Activated CD8-positive, alpha-beta T cell treated with anti-CD3 and anti-CD28 coated beads, Interleukin-2, amount 10 ng/mL, durations not matched to agents 7 days and 5 days (primary cell): ENCODE data around the gene TLE3. TPM values are rescaled to one million over a fixed set of nuclear protein-coding genes. Genes with fewer than 3 reads are reported as not detected.

Source experiments
- ATAC-seq: fragments of 150-1000 bp; cut with Tn5 transposase; one replicate; pipeline ENCODE4 v1.10.0; 2021; ENCODE audit warnings: moderate library complexity
- CTCF ChIA-PET: fragments of 350-600 bp; sonication (Branson Sonifier 250); formaldehyde crosslinking; loops from one replicate; lab custom pipeline; 2021; ENCODE audit warnings: antibody characterized with exemption; lab: Charles Lee
- POLR2A ChIA-PET: fragments of 350-600 bp; sonication (Branson Sonifier 250); formaldehyde crosslinking; loops from one replicate; lab custom pipeline; 2021; ENCODE audit warnings: antibody characterized with exemption; lab: Charles Lee
- DNase-seq: peaks from one replicate; pipeline ENCODE4 v3.0.0-alpha.2; 2020
- H3K27ac Mint-ChIP-seq: one replicate; pipeline ENCODE4 v1.8.0; 2021; ENCODE audit warnings: mild to moderate bottlenecking, mixed read lengths
- H3K27me3 Mint-ChIP-seq: one replicate; pipeline ENCODE4 v1.8.0; 2021; ENCODE audit warnings: low read depth, mixed read lengths
- H3K36me3 Mint-ChIP-seq: one replicate; pipeline ENCODE4 v1.8.0; 2021; ENCODE audit warnings: low read depth, mixed read lengths
- H3K4me1 Mint-ChIP-seq: one replicate; pipeline ENCODE4 v1.8.0; 2021; ENCODE audit warnings: low read depth, mixed read lengths
- H3K4me3 Mint-ChIP-seq: one replicate; pipeline ENCODE4 v1.8.0; 2021; ENCODE audit warnings: mild to moderate bottlenecking, mixed read lengths
- H3K9me3 Mint-ChIP-seq: one replicate; pipeline ENCODE4 v1.8.0; 2022; ENCODE audit warnings: mixed read lengths; ENCODE audit not compliant: insufficient read depth
- total RNA-seq, 2 experiments: library from RNA; stranded (reverse); gene quantifications; one replicate each; pipeline ENCODE4 v1.2.3, GENCODE V29; 2021

TLE3 gene
- total RNA-seq, 2 experiments from 2014 or later, result 64.0 to 71.1 TPM

DNA sequence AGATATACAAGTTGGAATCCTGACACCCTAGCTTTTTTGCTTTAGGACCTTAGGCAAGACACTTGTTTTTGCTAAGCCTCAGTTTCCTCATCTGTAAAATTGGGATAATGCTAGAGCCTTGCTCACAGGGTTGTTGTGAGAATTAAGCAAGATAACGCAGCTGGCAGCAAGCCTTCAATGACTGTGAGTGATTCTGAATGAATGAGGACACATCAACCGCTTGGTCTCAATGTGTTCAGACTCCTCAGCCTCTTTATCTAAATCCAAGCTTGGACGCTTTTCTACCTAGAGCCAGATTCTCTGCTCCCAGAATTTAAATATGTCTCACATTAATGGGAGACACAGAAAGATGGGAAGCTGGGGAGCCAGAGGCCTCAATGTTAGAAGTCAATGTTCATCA, 11.8 kb upstream of the TLE3 start:
- ChIA-PET CTCF (interaction anchor here (1.3 kb wide), 1 partner anchor 357 kb away, joined by 5 read pairs; no protein-coding TSS in a partner anchor), POLR2A (no interaction called here)
- peaks cover 3% of the 10 kb centered on the region for H3K4me1 Mint-ChIP-seq
- no peaks in the 10 kb centered on the region for H3K9me3 Mint-ChIP-seq
- no peaks in the 10 kb centered on the region for H3K36me3 Mint-ChIP-seq
- ATAC-seq, result no peak
- DNase-seq, result no peak
- H3K4me3 Mint-ChIP-seq, result no peak overlapping the region
- no peak overlapping the region for H3K27ac Mint-ChIP-seq
- peaks cover 41% of the 10 kb centered on the region for H3K27me3 Mint-ChIP-seq

DNA sequence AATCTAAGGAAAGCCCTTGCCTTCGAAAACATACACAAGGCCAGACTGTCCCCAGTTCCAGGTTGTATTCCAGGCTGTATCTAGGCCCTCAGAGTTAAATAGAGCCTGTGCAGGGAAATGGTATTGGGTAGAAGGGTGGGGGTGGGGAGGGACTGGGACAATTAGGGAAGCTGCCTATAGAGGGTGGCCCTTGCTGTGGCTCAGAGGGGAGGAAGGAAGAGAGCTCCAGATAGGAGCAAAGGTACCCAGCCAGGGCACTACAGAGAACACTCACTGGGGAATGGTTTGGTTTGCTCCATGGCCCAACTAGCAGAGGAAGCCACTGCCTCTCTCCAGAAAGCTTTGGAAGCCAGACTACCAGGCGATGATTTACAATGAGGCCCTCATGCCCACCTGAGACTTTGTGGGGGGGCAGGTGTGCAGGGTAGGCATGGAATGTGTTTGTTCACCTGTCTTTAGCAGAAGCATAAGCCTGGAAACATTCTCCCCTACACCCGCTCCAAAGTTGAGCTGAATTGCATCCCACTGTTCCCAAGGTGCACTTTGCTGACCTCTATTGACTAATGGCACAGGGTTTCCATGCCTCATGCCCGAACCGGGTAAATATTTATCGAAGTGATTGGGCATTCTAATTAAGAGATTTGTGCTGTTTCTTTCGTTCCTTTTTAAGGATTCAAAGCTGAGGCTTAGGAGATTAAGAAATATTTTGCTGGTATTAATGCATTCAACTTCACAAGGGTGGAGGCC, 6.3 kb upstream of the TLE3 start:
- H3K9me3 Mint-ChIP-seq, result no peaks in the 10 kb centered on the region
- H3K36me3 Mint-ChIP-seq, result no peaks in the 10 kb centered on the region
- H3K4me3 Mint-ChIP-seq, result no peak overlapping the region
- ChIA-PET POLR2A (no interaction called here), CTCF (interaction anchor here (0.6 to 3.1 kb wide), 3 partner anchors 363 to 629 kb away, joined by 3 to 7 read pairs (median 4); no protein-coding TSS in a partner anchor)
- H3K27me3 Mint-ChIP-seq, result peaks cover 28% of the 10 kb centered on the region
- no peak overlapping the region for H3K27ac Mint-ChIP-seq
- DNase-seq (no peak), ATAC-seq (no peak)
- H3K4me1 Mint-ChIP-seq, result peaks cover 49% of the 10 kb centered on the region

DNA sequence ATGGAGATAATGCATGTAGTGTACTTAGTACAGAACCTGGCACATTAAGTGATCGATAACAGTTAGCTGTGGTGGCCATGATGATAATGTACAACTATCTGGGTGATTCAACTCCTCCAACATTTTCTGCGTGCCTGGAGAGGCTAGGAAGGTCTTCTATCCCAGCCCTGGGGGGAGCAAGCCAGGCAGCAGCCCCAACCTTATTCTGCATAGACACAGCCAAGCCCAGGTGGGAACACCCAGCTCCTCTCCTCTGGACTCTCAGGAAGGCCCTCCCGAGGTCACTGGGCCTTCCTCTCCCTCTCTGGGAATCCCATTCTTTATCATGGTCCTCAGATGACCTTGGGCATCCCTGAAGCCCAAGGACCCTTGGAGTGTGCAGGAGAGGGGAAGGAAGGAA, 5.1 kb upstream of the TLE3 start:
- Mint-ChIP-seq H3K27ac (no peak overlapping the region), H3K36me3 (no peaks in the 10 kb centered on the region), H3K4me3 (peak overlapping the region; percentile 24), H3K9me3 (no peaks in the 10 kb centered on the region), H3K27me3 (peaks cover 23% of the 10 kb centered on the region), H3K4me1 (peaks cover 55% of the 10 kb centered on the region)
- ATAC-seq, result no peak
- DNase-seq, result no peak
- ChIA-PET CTCF (interaction anchor here (1.0 to 3.1 kb wide), 3 partner anchors 365 to 639 kb away, joined by 3 to 7 read pairs (median 4); no protein-coding TSS in a partner anchor), POLR2A (no interaction called here)

DNA sequence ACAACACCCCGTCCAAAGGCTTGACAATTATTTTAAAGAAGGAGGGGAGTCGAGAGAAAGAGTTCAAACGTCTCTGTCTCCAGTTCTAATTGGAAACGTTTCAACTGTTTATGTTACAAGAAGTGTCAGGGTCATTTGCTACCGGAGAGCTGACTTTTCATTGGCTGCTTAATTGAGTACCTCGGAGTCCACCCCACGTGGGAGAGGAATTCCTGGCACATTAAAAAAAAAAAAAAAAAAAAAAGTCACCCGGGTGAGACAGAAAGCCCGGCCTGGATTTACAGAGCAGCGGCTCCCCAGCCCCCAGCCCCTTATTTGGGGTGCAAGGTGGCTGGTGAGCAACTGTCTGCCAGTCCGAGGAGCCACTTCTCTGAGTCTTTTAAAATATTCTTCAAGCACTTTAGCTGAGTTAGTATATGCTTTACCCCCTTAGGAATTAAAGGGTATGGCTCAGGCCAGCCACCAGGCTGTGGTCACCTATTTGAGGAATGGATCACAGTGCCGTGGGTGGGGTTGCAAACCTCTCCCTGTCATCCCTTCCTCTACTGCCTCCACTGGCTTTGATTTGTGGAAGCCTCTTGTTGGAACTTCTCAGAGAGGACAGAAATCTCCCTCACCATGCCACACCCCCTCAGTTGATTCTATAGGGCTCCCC, 3.9 kb upstream of the TLE3 start:
- Mint-ChIP-seq H3K4me3 (no peak overlapping the region), H3K27ac (no peak overlapping the region), H3K4me1 (peaks cover 55% of the 10 kb centered on the region), H3K27me3 (peaks cover 14% of the 10 kb centered on the region), H3K9me3 (no peaks in the 10 kb centered on the region), H3K36me3 (peaks cover 2% of the 10 kb centered on the region)
- DNase-seq, result no peak
- ChIA-PET CTCF (interaction anchor here (0.9 to 3.1 kb wide), 8 partner anchors 350 to 626 kb away, joined by 3 to 13 read pairs (median 4); no protein-coding TSS in a partner anchor), POLR2A (no interaction called here)
- no peak for ATAC-seq

DNA sequence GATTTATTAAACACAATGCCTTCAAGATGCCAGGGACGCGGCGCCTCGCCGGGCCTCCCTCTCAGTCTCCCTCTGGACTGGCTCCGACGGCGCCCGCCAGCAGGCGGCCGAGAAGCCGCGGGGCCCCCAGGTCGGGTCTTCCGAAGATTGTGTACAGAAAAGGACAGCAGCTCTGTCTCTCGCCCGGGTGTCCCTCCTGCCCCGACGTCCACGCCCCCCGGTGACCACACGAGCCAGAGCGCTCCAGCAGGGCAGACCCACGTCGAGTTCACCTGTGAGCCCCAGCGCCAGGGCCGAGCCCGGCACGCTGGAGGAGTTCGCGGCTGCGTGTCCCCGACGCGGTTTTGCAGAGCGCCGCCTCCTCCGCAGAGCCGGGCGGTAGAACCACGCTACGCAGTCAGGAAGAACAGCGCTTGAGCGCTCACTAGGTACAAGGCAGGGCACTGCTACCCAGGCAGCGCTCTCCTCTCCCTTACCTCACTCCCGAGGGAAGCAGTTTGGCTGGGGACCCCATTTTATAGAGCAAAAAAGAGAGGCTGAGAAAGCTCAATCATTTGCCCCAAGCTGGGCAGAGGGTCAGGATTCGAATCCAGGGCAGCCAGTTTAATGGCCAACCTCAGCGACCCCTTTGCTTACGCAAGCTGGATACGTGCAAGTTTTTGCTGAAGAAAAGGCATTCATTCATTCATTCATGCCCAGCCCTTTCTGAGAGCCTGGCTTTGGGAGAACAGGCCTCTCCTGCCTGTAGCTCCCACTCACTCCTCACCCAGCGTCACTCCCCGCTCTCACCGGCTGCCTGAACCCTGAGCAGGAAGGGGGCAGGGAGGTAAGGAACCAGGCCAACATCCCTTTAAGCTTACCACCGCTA, 3.0 kb upstream of the TLE3 start:
- peak overlapping the region; percentile 94 for H3K4me3 Mint-ChIP-seq
- H3K4me1 Mint-ChIP-seq, result peaks cover 55% of the 10 kb centered on the region
- H3K27ac Mint-ChIP-seq, result peak overlapping the region; percentile 64
- ChIA-PET POLR2A (interaction anchor here (0.9 to 3.2 kb wide), 5 partner anchors 12 to 638 kb away, joined by 3 to 14 read pairs (median 3); no protein-coding TSS in a partner anchor), CTCF (interaction anchor here (1.0 to 2.4 kb wide), 10 partner anchors 27 to 625 kb away, joined by 3 to 13 read pairs (median 3); no protein-coding TSS in a partner anchor)
- peaks cover 5% of the 10 kb centered on the region for H3K36me3 Mint-ChIP-seq
- H3K27me3 Mint-ChIP-seq, result peaks cover 12% of the 10 kb centered on the region
- ATAC-seq (peak; percentile 29), DNase-seq (peak; percentile 77)
- H3K9me3 Mint-ChIP-seq, result no peaks in the 10 kb centered on the region

DNA sequence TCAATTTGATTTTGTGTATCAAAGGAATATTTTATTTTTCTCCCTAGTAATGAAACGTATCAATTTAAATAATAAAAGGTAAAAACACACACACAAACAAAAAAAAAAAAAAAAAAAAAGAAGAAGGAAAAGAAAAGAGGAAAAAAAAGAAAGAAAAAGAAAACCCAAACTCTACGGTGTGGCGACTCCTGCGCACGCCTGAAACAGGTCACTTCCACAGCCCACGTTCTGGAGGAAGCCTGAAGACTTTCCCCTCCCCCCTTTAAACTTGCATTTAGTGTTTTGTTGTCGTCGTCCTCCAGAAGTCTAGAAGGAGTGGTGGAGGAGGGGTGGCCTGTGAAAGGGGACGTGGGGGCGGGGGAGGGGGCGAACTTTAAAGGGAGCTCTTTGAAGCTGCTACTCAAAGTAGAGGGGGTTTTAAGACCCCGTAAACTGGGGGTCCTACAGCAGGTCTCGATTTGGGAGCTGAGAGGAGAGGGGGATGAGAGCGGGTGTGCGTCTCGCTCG, 2.3 kb upstream of the TLE3 start:
- peak overlapping the region; percentile 99 for H3K27ac Mint-ChIP-seq
- peak; percentile 44 for DNase-seq

DNA sequence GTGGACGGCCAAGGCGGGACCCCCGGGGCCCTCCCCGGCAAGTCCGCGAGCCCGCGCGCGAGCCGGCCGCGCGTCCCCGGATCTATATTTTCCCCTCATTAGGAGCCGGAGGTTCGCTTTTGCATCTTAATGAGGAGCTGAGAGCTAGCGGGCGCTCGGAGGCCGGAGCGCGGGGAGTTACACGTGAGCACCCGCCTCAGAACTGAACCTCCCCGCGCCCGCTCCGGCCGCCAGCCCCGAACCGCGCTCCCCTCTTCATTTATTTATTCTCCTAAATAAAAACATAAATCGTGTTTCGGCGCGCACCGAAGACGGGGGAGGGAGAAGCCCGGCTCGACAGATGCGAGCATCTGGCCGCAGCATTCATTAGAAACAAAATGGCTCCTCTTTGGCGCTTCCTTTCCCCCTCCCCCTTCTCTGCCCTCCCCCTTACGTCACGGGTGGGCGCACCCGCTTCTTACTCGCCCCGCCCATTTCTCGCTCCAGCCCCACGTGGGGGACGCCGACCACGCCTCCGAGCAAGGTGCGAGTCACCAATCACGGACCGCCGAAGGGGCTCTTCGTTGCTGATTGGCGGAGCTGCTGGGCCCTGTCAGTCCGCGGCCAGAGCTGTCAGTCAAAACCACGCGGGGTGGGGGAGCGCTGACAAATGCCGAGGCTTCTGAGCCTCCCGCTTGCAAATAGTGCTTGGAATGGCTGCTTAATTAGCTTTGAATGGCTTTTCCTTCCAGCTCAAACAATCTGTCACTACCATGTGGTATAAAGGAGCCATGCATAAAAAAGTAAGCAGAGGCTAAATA, 1.6 kb upstream of the TLE3 start:
- ATAC-seq (peak; percentile 41), DNase-seq (peak; percentile 100)
- H3K4me3 Mint-ChIP-seq, result peak overlapping the region; percentile 94
- POLR2A ChIA-PET, result interaction anchor here (0.6 to 3.2 kb wide), 14 partner anchors 10 to 637 kb away, joined by 3 to 14 read pairs (median 4); no protein-coding TSS in a partner anchor
- H3K27ac Mint-ChIP-seq, result peak overlapping the region; percentile 99
- peaks cover 5% of the 10 kb centered on the region for H3K27me3 Mint-ChIP-seq
- CTCF ChIA-PET, result interaction anchor here (1.1 to 2.4 kb wide), 10 partner anchors 29 to 637 kb away, joined by 3 to 13 read pairs (median 4); no protein-coding TSS in a partner anchor
- H3K36me3 Mint-ChIP-seq, result peaks cover 14% of the 10 kb centered on the region
- no peaks in the 10 kb centered on the region for H3K9me3 Mint-ChIP-seq
- H3K4me1 Mint-ChIP-seq, result peaks cover 61% of the 10 kb centered on the region

More for the DNA sequence above, 2.3 kb upstream of the TLE3 start:
- Mint-ChIP-seq H3K4me3 (peak overlapping the region; percentile 94), H3K27me3 (peaks cover 9% of the 10 kb centered on the region), H3K4me1 (peaks cover 56% of the 10 kb centered on the region), H3K36me3 (peaks cover 7% of the 10 kb centered on the region), H3K9me3 (no peaks in the 10 kb centered on the region)
- no peak for ATAC-seq
- POLR2A ChIA-PET, result interaction anchor here (0.7 to 3.2 kb wide), 12 partner anchors 11 to 637 kb away, joined by 3 to 14 read pairs (median 4); no protein-coding TSS in a partner anchor
- CTCF ChIA-PET, result interaction anchor here (1.1 to 2.4 kb wide), 8 partner anchors 28 to 411 kb away, joined by 3 to 13 read pairs (median 4); no protein-coding TSS in a partner anchor

DNA sequence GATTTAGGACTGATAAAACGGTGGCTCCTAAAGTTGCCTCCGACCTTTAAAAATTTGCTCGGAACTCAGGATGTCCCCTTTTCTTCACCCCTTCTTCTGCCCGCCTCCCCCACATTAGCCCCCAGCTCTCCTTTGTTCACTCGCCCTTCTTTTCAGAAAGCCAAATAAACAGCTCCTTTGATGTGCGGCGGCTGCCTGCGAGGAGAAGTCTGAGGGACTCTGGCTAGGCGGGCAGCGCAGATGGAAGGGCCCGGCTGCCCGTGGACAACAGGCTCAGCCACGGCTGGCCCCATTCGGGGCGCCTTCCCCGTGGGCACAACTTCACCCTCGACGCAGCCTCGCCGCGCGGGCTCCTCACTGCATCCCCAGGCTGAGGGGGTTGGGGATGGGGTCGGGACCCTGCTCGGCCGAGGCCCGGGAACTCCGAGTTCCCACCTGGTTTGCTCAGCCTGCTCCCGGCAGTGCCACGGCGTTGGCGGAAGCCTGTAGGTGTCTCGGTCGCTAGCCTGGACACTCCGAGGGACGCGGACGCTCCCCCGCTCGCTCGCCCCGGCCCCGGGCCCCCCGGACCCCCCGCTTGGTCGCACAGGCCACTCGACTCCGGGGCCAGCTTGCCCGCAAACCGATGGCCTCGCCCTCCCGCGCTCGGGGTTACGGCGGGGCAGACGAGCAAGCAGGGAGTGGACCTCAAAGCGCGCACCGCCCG, 897 bp upstream of the TLE3 start:
- Mint-ChIP-seq H3K27ac (peak overlapping the region; percentile 98), H3K36me3 (peaks cover 20% of the 10 kb centered on the region), H3K27me3 (peaks cover 4% of the 10 kb centered on the region), H3K4me3 (peak overlapping the region; percentile 94), H3K4me1 (peaks cover 63% of the 10 kb centered on the region), H3K9me3 (no peaks in the 10 kb centered on the region)
- CTCF ChIA-PET, result interaction anchor here (0.6 to 2.3 kb wide), 16 partner anchors 42 to 636 kb away, joined by 3 to 9 read pairs (median 5); no protein-coding TSS in a partner anchor
- ATAC-seq, result no peak
- POLR2A ChIA-PET, result interaction anchor here (1.0 to 3.2 kb wide), 13 partner anchors 12 to 636 kb away, joined by 3 to 14 read pairs (median 4); no protein-coding TSS in a partner anchor
- peak; percentile 45 for DNase-seq

DNA sequence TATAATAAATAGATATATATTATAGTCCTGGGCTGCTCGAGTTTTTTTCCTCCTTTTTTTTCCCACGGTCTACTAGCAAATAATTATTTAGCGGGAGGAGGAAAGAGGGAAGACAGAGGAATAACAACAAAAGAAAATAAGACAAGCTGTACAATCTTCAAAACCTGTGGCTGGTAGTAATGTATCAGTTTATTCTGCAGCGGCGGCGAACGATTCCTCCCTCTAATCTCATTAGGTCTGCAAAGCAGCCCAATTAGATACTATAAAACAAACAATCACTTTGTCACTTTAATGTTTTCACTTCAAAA, 390 bp upstream of the TLE3 start:
- POLR2A ChIA-PET, result interaction anchor here (0.5 to 3.2 kb wide), 21 partner anchors 12 to 684 kb away, joined by 3 to 14 read pairs (median 3); partner anchors contain the start of gene KIF23
- peak overlapping the region; percentile 98 for H3K27ac Mint-ChIP-seq
- peaks cover 63% of the 10 kb centered on the region for H3K4me1 Mint-ChIP-seq
- H3K4me3 Mint-ChIP-seq, result peak overlapping the region; percentile 64
- no peaks in the 10 kb centered on the region for H3K9me3 Mint-ChIP-seq
- H3K36me3 Mint-ChIP-seq, result peaks cover 25% of the 10 kb centered on the region
- CTCF ChIA-PET, result interaction anchor here (0.6 to 2.3 kb wide), 19 partner anchors 43 to 635 kb away, joined by 3 to 9 read pairs (median 4); no protein-coding TSS in a partner anchor
- peaks cover 4% of the 10 kb centered on the region for H3K27me3 Mint-ChIP-seq
- ATAC-seq (no peak), DNase-seq (no peak)

DNA sequence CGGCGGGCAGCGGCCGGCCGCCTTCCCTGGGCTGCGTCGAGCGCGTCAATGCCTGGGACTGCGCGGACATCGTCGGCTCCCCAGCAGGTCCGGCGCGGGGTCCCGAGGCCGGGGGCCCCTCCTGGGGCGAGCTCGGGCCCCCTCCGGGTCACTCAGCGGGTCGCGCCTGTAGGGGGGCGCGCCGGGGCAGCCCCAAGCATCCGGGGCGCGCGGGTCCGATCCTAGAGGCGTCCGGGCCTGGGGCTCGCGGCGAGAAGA, 725 bp downstream of the TLE3 start:
- no peaks in the 10 kb centered on the region for H3K9me3 Mint-ChIP-seq
- ChIA-PET CTCF (interaction anchor here (0.8 to 2.3 kb wide), 11 partner anchors 338 to 622 kb away, joined by 3 to 7 read pairs (median 5); no protein-coding TSS in a partner anchor), POLR2A (interaction anchor here (0.6 to 2.1 kb wide), 15 partner anchors 11 to 644 kb away, joined by 3 to 8 read pairs (median 5); partner anchors contain the start of gene RPLP1)
- H3K36me3 Mint-ChIP-seq, result peaks cover 36% of the 10 kb centered on the region
- peak overlapping the region; percentile 90 for H3K4me3 Mint-ChIP-seq
- ATAC-seq (no peak), DNase-seq (no peak)
- H3K27me3 Mint-ChIP-seq, result peaks cover 3% of the 10 kb centered on the region
- peak overlapping the region; percentile 98 for H3K27ac Mint-ChIP-seq
- H3K4me1 Mint-ChIP-seq, result peaks cover 63% of the 10 kb centered on the region
